Colonic mucosa (tissue), 4 donors: ENCODE data around the gene PALD1. TPM values are rescaled to one million over a fixed set of nuclear protein-coding genes. Genes with fewer than 3 reads are reported as not detected.

Source experiments
- DNase-seq: peaks from one replicate; pipeline ENCODE4 v3.0.0-alpha.2; 2020
- H3K27ac ChIP-seq: fragments of 200-600 bp; one replicate; pipeline ENCODE4 v1.8.0; 2021
- H3K27me3 ChIP-seq: fragments of 200-600 bp; one replicate; pipeline ENCODE4 v1.8.0; 2021
- H3K36me3 ChIP-seq: fragments of 200-600 bp; one replicate; pipeline ENCODE4 v1.8.0; 2021
- H3K4me1 ChIP-seq: fragments of 200-600 bp; one replicate; pipeline ENCODE4 v1.8.0; 2021; ENCODE audit warnings: mild to moderate bottlenecking
- H3K4me3 ChIP-seq: fragments of 200-600 bp; one replicate; pipeline ENCODE4 v1.8.0; 2021
- H3K9ac ChIP-seq, 2 donors: one replicate each; pipeline ENCODE4 v1.7.0; 2013; ENCODE audit warnings: control low read depth in 2 of 2, low read depth in 2 of 2, low read length in 2 of 2
- H3K9me3 ChIP-seq: fragments of 200-600 bp; one replicate; pipeline ENCODE4 v1.8.0; 2021
- CTCF ChIP-seq: fragments of 200-600 bp; IDR thresholded peaks from one replicate; pipeline ENCODE4 v1.8.0; 2022; ENCODE audit warnings: antibody characterized with exemption, mild to moderate bottlenecking
- intact Hi-C: fragments of 100-400 bp; cut with DNase I; formaldehyde crosslinking; loops from one replicate; pipeline ENCODE4 v1.14.1; 2022
- total RNA-seq, 2 donors: library from RNA; stranded (reverse); fragmentation: NEBNext Ultra II Directional in 1 of 2; extraction: Animal tissue kit (Norgen Biotek cat#: 25700) in 1 of 2; gene quantifications; one replicate each; pipeline ENCODE4 v1.2.1, GENCODE V29; 2021
- donor health status: healthy.
- donor health status: DM: no; HTN: no; CAD: no.
- donor health status: DM: no; HTN: no; CAD: no.

Gene PALD1
- total RNA-seq, 2 donors from 2014 or later: 1.3 to 2.5 TPM

GRCh38 chr10:70565556-70566514, 87.3 kb downstream of the PALD1 start:
- no peaks in the 10 kb centered on the region for H3K4me1 ChIP-seq
- no peak for TF ChIP-seq CTCF
- intact Hi-C loops: no loop called here

GRCh38 chr10:70566515-70567290, 88.1 kb downstream of the PALD1 start:
- DNase-seq: no peak
- no peak for TF ChIP-seq CTCF
- intact Hi-C loops: no loop called here
- Histone ChIP-seq H3K27me3 (no peaks in the 10 kb centered on the region), H3K27ac (no peak overlapping the region), H3K36me3 (no peaks in the 10 kb centered on the region), H3K4me3 (no peak overlapping the region), H3K9ac (no peak overlapping the region), H3K9me3 (no peaks in the 10 kb centered on the region), H3K4me1 (no peaks in the 10 kb centered on the region)

More at GRCh38 chr10:70565556-70566514, 87.3 kb downstream of the PALD1 start:
- Histone ChIP-seq H3K36me3 (no peaks in the 10 kb centered on the region), H3K9ac (no peak overlapping the region), H3K9me3 (no peaks in the 10 kb centered on the region), H3K27ac (no peak overlapping the region), H3K27me3 (no peaks in the 10 kb centered on the region), H3K4me3 (no peak overlapping the region)
- no peak for DNase-seq

- Histone ChIP-seq H3K27ac (no peak overlapping the region), H3K4me3 (no peak overlapping the region), H3K9me3 (no peaks in the 10 kb centered on the region), H3K27me3 (no peaks in the 10 kb centered on the region), H3K9ac (no peak overlapping the region), H3K36me3 (no peaks in the 10 kb centered on the region), H3K4me1 (no peaks in the 10 kb centered on the region)
- intact Hi-C loops: no loop called here
- DNase-seq: no peak
- no peak for TF ChIP-seq CTCF
Observed at GRCh38 chr10:70567603-70568002, 89.0 kb downstream of the PALD1 start.

- no peaks in the 10 kb centered on the region for H3K36me3 ChIP-seq
Observed at GRCh38 chr10:70568113-70568512, 89.5 kb downstream of the PALD1 start.

More at GRCh38 chr10:70568113-70568512, 89.5 kb downstream of the PALD1 start:
- Histone ChIP-seq H3K27ac (no peak overlapping the region), H3K9me3 (no peaks in the 10 kb centered on the region), H3K4me3 (no peak overlapping the region), H3K27me3 (no peaks in the 10 kb centered on the region), H3K9ac (no peak overlapping the region), H3K4me1 (no peaks in the 10 kb centered on the region)
- no peak for DNase-seq
- intact Hi-C loops: no loop called here
- TF ChIP-seq CTCF: no peak
